Pulmonary artery endothelial cell (primary cell): ENCODE results near the gene DMAC2. TPM values are rescaled to one million over a fixed set of nuclear protein-coding genes. Genes with fewer than 3 reads are reported as not detected.
"Not testable (repeated sequence)": the region's sequence is repeated elsewhere in the genome, so short reads cannot be mapped to it uniquely, and the experiment has no call there.

Experiments
- DNase-seq: peaks from one replicate; pipeline ENCODE4 v3.0.0-alpha.2; 2011; ENCODE audit warnings: low read depth, low spot score
- total RNA-seq: library from RNA; depleted of rRNA; stranded (reverse); fragments of >200 nt; gene quantifications from 2 replicates; pipeline ENCODE4 v1.2.3, GENCODE V29; 2014

Gene DMAC2
- total RNA-seq, 1 donor from 2014 or later: 54.1 TPM

DNA sequence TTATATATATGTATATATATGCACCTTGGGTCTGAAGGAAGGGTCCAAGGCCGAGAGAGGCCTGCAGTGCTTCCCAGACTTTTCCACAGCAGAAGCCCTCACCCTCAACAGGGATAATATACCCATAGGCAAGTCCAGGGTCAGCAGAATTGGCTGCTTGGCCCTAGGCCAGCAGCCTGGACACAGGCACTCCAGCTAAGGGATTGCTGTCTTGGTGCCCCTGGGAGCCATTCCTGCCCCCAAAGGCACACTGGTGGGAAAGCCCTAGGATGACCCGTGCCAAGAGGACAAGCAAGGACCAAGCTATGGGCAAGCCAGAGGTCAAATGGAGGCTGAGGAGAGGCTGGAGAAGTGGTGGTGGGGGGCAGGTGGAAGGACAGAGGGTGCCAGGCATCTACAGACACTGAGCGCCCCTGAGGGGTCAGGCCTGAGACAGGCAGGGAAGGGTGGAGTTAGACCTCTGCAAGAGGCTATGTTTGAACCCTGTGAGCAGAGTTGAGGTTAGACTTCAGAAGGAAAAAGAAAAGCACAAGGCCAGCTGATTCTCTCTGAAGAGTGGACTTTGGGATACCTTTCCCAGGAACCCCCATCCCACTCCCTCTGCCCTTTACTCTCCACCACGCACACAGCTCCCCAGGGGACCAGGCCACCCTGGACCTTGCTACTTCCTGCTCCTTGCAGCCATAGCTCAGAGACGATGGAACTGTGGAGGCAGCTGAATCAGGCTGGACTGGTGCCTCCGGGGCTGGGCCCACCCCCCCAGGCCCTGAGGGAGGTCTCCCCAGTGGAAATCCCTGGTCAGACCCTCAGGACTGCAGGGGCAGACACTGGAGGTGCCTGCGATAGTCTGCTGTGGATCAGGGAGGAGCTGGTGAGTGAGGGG, 3.0 kb upstream of the DMAC2 start, which contains the start of gene ERICH4:
Gene ERICH4, plus strand, starts transcription at position 684 of the 883 bp plus-strand sequence. Its CDS starts 14 bp downstream, at position 698.
- DNase-seq: no peak

GRCh38 chr19:41441321-41441945, 1.7 kb upstream of the DMAC2 start:
- no peak for DNase-seq

DNA sequence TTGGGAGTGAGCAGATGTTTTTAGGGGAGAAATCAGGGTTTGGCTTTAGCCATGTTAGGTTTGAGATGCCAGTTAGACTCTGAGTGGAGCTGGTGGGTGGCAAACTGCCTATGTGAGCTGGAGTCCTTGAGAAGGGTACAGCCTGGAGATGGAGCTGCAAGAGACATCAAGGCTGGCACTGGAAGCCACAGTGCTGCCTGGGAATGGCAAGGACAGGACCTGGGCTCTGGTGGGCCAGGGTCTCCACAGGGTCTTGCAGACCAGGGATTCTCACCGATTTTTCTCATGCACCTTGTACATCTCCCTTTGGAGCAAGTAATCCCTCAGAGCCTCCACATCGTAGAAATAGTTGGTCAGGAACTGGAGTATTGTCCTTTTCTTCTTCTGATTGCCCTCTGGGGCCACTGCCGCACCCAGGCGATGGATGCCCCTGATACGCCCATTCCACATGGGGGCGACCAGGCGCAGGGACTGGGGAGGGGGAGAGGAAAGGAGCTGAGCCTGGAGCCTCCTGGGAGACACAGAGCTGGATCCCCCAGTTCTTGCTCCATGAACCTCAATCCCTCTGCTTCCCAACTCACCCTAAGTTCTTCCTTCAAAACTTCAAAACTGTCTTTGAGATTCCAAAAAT, 1.7 kb downstream of the DMAC2 start:
- DNase-seq: no peak

- no peak for DNase-seq
Measured at GRCh38 chr19:41436674-41436951, 3.1 kb downstream of the DMAC2 start.

GRCh38 chr19:41435936-41436673, 3.6 kb downstream of the DMAC2 start:
- DNase-seq: no peak

DNA sequence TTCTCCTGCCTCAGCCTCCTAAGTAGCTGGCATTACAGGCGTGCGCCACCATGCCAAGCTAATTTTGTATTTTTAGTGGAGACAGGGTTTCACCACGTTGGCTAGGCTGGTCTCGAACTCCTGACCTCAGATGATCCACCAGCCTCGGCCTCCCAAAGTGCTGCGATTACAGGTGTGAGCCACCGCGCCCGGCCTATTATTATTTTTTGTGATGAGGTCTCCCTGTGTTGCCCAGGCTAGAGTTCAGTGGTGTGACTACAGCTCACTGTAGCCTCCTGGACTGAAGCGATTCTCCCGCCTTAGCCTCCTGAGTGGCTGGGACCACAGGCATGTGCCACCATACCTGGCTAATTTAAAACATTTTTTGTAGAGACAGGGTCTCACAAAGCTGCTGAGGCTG, 4.3 kb downstream of the DMAC2 start:
- DNase-seq: not testable (repeated sequence)

- DNase-seq: no peak
Measured at GRCh38 chr19:41434450-41434849, 5.3 kb downstream of the DMAC2 start.

DNA sequence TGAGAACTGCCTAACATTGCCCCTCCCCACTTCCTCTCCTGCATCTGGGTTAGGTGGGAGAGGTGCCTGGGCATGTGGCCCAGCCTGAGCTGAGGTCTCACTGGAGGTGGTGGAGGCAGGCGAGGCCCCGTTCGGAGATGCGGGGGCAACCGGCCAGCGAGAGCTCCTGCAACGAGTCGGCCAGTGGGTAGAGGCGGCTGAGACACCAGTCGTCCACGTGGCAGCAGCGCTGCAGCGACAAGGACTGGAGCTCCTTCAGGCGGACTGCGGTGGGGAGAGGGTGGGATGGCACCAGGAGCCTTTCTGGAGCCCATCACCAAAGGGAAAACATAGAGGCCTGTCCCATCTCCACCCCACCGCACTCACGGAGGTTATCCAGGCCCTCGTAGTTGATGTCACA, 6.5 kb downstream of the DMAC2 start:
- no peak for DNase-seq

GRCh38 chr19:41431426-41432386, 8.0 kb downstream of the DMAC2 start:
- DNase-seq: no peak

- no peak for DNase-seq
Measured at GRCh38 chr19:41430922-41431321, 8.8 kb downstream of the DMAC2 start.

- DNase-seq: no peak
Measured at GRCh38 chr19:41428481-41428859, 11.2 kb downstream of the DMAC2 start.

DNA sequence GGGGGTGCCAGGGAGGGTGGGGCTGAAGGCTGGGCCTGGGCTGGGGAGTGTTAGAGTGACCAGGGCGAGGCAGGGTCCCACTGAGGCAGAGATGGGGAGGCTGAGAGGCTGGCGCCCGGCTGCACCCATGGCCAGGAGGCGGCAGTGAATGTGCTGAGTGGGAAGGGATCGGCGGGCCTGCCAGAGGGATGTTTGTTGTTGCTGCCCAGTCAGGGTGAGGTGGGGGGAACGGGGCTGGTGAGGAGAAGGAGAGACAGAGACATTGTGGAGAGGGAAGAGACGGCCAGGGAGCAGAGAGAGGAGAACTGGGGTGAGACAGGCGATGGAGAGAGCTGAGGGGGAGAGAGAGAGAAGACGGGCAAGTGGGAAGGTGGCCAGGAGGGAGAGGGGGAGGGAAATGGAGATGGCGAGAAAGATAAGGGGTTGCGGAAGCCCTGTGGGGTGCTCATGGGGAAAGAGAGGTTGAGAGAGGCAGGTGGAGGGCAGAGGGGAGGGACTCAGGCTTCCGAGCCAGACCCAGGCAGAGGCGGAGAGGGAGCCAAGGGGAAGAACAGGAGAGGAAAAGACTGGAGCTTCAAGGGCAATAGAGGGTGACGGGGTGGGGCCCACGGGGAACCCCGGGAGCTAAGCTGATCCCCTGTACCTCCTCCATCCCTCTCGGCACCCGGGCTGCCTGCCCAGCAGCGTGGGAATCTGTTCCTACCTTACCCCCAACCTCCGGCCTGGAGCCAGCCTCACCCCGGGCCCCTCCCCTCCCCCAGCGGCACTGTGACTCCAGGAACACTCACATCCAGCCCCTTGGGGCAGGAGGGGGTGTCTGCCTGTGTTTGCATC, 11.8 kb downstream of the DMAC2 start:
- no peak for DNase-seq

- DNase-seq: peak; percentile 22
Measured at GRCh38 chr19:41426952-41427646, 12.6 kb downstream of the DMAC2 start, which contains the start of gene B3GNT8. Gene B3GNT8, minus strand, starts transcription at chr19:41427374. Its CDS starts 596 bp downstream, at chr19:41426778.

- no peak for DNase-seq
Measured at GRCh38 chr19:41426116-41426841, 13.4 kb downstream of the DMAC2 start.

DNA sequence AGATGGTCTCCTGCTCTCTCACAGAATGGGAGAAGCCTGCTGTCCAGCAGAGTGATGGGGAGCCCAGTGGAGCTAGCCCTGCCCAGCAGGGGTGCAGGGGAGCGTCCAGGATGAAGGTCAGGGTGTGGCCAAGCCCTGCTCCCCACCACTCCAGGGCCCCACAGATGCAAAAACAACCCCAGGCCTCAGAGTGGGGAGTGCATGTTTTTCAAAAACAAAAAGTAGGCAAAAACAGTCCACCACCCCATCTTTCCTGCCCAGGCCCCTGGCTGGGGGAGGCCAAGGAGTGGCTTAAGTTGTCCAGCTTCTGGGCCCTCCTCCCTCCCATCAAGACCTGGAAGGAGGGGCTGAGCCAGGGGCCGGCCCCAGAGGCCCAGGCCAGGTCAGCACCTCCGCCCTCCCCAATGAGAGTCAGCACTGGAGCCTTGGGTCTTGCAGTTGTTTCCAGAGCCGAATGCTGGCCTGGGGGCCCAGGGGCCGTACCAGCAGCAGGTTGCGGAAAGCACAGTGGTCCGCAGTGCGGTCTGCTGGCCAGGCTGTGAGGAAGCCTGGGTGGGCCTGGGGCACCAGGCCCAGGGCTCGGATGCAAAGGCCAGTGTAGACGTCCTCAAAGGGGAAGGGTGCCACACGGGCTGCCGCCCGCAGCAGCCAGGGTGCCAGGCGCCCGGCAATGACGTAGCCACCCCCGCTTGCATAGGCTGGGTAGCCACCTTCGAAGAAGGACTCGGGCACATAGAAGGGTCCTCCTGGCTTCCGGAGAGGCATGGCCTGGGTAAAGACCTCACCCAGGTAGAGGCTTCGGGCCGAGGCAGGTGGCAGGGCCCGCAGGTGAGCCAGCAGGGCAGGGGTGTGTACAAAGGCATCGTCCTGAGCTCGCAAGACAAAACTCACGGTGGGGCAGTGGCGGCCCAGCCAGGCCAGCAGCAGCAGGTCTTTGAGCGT, 14.3 kb downstream of the DMAC2 start:
- no peak for DNase-seq

DNA sequence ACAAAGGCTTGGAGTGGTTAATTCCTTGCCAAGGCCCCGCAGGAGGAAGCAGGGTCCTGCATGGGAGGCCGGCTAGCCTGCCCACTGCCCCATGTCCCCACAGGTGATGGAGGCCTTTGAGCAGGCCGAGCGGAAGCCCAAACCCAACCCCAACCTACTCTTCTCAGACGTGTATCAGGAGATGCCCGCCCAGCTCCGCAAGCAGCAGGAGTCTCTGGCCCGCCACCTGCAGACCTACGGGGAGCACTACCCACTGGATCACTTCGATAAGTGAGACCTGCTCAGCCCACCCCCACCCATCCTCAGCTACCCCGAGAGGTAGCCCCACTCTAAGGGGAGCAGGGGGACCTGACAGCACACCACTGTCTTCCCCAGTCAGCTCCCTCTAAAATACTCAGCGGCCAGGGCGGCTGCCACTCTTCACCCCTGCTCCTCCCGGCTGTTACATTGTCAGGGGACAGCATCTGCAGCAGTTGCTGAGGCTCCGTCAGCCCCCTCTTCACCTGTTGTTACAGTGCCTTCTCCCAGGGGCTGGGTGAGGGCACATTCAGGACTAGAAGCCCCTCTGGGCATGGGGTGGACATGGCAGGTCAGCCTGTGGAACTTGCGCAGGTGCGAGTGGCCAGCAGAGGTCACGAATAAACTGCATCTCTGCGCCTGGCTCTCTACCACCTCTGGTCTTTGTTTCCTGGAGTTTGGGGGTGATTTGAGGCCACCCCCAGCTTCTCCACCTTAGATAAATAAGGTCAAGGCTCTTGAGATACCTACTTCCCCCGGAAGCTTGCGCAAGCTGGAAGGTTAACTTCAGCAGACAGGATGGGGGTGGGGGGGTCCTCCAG, 15.2 kb downstream of the DMAC2 start:
- no peak for DNase-seq
